Measurements from ENCODE around the gene FGF5. TPM values are rescaled to one million over a fixed set of nuclear protein-coding genes. Genes with fewer than 3 reads are reported as not detected.
"Not testable (repeated sequence)": the region's sequence is repeated elsewhere in the genome, so short reads cannot be mapped to it uniquely, and the experiment has no call there.

Gene FGF5, protein sequence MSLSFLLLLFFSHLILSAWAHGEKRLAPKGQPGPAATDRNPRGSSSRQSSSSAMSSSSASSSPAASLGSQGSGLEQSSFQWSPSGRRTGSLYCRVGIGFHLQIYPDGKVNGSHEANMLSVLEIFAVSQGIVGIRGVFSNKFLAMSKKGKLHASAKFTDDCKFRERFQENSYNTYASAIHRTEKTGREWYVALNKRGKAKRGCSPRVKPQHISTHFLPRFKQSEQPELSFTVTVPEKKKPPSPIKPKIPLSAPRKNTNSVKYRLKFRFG
- polyA plus RNA-seq (ENCODE audit: insufficient read length in 4 of 4), result under 1 TPM in 3 of 4 donors, not detected in 1; 0.03 to 0.13 (median 0.06) TPM

DNA sequence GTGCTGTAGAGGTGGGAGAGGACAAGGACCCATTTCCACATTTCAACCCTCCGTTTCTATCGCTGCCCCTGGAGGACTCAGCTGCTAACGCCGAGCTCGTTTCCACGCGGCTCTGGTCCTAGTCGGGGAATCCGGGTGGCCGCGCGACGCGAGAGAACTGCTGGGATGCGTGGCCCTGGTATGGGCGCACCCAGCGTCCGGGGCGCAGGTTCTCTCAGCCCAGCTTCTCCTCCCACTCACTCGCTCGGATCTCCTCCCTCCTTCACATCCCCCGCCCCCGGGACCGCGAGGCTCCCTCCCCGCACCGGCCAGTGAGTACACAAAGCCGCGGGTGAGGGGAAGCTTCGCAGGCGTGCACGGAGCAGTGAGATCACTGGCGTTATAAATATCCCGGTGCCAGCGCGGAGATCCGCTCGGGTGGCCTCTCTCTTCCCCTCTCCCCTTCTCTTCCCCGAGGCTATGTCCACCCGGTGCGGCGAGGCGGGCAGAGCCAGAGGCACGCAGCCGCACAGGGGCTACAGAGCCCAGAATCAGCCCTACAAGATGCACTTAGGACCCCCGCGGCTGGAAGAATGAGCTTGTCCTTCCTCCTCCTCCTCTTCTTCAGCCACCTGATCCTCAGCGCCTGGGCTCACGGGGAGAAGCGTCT, at the start of gene FGF5:
FGF5 (plus strand) TSS at position 412 of the 649 bp plus-strand sequence; CDS start at position 573, 161 bp downstream.
- DNase-seq (ENCODE audit: low read depth in 4 of 4, low spot score in 3 of 4), result peak in 1 of 4 donors; percentile 33

DNA sequence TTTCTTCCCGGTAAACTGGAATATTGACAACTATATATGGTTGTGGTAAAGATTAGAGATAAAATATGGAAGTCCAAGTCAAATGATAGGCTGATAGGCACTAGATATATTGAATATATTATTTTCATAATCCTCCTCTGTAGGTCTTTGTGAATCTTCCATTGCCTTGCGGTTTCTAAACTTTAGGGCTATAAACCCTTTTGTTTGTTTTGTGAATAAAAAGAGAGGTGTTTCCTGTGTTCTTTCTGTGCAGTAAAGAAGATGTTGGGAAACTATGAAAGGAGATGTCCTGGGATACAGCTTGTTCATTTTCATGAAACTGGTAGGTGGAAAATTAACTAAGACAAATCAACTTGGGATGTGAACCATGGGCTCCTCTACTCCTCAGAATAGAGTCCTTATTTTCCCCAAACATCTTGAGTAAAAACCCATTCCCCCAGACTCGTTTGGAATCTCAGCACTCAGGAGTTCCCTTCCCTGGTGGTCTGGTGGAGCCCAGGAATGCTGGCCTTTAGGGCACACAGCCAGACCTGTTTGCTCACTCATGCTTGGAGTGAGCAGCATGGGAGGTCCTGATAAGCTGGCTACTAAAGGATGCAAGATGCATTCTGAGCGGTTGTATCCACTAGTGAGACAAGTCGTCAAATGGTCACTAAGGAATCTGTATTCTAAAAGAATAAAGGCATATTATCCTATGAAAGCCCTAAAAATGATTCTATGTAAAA, 47.0 kb upstream of the FGF5 start:
- DNase-seq (ENCODE audit: low read depth in 4 of 4, low spot score in 3 of 4), result no peak

DNA sequence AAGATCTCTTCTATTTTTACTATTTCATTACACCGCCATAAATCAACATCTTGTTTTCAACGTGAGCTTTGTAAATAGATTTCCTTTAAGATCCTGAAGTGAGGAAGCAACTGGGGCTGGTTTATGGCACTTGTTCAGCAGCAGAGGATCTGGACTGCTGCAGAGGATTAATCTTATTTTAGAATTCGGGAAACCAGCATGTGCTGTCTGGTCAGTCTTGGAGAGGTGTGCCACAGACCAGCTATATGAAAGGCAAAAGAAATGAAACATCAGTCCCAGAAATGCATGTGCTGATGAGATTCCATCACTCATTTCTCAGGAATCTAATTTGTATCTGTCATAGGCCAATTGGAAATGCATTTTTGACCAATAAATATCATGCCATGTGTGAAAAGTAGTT, 45.8 kb upstream of the FGF5 start:
- no peak for DNase-seq (ENCODE audit: low read depth in 4 of 4, low spot score in 3 of 4)

DNA sequence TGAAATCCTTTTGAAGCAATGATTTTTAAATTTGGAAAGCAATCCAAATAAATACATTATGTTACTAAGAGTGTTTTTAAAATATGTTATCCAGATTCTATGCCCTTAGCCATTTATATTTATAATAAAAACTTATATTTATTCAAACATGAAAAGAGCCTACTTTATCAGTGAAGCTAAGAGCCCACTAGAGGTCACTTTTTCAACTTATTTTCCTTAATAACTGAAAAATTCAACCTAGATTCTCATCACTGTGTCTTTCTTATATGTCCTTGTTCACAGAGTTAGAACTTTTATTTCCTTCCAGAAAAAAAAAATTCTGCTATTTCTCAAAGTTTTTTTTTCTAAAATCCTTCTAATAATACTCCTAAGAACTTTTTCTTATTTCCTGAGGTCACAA, 45.3 kb upstream of the FGF5 start:
- DNase-seq (ENCODE audit: low read depth in 4 of 4, low spot score in 3 of 4), result no peak

DNA sequence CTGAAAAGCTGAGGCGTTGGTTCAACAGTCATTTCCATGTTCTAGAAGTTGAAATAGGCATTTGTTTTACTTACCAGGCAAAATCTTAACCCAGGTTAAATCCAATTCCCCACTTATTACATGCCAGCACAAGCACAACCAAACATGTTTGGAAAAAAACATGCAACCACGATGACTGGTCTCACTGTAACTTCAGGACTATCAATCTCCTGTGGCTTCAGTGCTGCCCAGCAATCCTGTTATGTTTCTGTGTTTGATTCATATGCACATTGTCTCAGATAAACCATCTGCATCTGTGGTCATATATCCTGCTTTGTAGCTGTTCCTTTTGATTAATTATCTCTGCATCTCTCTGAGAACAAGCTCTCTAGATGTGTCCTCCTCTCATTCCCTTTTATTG, 40.9 kb upstream of the FGF5 start:
- DNase-seq (ENCODE audit: low read depth in 4 of 4, low spot score in 3 of 4), result no peak

DNA sequence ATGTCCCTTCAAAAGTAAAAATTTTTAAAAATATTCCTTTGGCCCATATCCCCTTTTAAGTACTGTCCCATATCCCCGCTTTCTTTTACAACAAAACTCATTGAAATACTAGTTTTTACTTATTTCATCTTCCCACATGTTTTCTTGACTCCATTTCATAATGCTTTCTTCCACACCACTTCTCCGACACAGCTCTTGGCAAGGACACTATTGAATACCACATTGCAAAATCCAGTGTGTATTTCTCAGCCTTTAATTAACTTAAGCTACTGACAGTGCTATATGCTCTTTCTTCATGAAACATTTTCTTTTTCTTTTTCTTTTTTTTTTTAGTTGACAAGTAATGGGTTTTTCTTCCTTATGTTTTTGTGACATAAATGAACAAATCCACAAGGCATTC, 40.4 kb upstream of the FGF5 start:
- DNase-seq (ENCODE audit: low read depth in 4 of 4, low spot score in 3 of 4), result no peak

DNA sequence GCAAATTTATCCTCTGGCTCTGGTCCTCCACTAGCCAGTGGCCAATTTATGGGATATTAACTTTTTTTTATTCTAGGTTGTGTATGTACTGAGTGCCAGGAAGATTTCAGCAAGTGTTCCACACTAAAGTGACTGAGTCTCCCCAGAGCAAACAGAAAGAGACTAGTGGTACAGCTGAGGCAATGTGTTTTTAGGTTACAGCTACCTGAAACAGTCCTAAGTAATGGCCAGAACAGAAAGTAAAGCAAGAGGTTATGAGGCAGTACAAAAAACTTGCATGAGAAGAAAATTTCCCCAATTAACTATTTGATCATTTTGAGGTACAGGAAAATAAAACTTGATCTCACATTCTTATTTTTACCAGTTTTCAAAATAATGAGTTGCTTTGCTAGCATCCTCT, 38.0 kb upstream of the FGF5 start:
- DNase-seq (ENCODE audit: low read depth in 4 of 4, low spot score in 3 of 4), result no peak

DNA sequence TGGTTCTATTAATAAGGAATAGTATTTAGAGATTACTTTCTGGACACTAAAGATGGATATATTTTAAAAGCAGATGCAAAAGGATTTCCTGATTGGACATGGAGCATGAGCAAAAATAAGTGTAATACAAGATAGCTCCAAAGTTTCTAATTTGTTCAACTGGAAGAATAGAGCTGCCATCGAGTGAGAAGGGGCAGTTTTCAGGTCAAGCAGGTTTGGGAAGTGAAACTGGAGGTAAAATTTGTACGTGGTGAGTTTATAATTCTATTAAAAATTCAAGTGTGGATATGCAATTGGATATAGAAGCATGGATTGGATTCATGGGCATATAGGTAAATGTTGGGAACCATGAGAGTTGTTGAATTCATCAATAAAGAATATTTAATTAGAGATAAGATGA, 37.3 kb upstream of the FGF5 start:
- DNase-seq (ENCODE audit: low read depth in 4 of 4, low spot score in 3 of 4), result no peak

DNA sequence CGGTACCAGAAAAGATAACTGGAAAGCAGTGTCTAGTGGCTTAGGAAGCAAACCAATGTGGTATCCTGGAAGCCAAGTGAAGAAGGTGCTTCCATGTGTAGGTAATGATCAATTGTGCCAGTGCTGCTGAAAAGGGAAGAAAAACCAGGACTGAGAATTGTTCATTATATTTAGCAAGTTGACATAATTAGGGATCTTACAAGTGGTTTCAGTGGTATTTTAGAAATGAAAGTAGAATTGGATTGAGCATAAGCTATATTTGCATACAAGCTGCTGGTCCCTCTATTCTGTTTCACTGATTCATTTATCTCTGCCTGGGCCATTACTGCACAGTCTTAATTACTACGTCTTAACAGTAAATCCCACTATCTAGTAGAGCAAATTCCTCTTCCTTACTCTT, 36.9 kb upstream of the FGF5 start:
- DNase-seq (ENCODE audit: low read depth in 4 of 4, low spot score in 3 of 4), result no peak

DNA sequence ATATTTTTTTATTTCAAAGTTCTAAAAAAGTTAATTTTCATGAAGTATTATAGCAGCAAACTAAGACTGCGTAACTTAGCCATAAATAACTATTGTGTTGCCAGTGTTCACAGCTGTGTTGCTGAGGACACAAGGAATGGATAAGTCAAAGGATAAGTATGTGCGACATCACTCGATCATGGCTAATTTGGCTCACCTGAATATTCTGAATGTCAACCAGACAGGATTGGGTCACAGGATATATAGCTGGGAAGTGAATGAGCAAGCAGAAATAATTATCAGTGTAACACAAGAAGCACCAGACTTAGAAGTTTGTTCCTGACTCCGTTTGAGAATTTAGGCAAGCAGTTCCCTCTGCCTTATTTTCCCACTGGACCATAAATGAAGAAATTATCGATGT, 35.3 kb upstream of the FGF5 start:
- DNase-seq (ENCODE audit: low read depth in 4 of 4, low spot score in 3 of 4), result no peak

DNA sequence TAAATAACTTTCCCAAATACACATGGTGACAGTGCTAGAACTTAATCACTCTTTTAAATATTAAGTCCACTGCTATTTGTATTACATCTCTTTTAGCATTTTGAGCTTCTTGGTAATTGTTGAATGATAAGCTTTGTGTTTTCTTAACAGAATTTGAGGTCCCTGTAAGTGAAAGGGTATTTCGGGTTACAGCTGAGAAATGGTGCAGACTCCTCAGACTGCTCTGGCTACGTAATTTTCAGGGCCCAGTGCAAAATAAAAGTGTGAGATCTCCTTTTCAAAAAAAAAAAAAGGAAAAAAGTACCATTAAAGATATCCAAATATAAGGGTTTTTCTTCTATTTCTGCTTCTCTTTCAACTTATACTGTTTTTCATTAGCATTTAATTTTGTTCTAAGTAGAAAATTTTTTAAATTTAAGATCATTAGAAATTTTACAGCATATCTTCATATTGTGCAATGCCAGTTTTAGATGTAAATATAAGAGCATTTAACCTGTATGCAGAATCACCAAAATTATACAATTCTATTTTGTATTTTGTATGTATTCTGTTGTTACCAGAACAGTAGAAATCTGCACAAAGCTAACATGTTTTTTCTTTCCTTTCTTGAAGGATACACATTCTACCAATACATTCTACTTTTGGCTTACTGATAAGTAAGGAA, 33.6 kb upstream of the FGF5 start:
- DNase-seq (ENCODE audit: low read depth in 4 of 4, low spot score in 3 of 4), result no peak

DNA sequence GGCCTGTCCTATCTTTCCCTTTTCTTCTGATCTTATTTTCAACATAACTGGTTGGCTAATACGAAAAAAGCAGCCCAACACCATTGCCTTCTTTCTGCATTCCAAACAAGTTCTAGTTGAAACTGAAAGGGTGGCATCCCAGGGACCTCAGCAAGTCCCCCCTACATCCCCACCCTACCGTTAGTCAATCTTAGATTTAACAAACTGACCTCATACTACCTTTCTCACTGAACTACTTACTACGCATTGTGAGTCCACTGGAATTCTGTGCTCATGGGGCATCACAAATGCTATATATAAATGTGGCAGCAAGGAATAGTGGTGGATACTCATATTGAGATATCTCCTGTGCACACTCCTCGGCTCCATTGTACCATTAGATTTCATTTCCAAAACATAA, 33.1 kb upstream of the FGF5 start:
- no peak for DNase-seq (ENCODE audit: low read depth in 4 of 4, low spot score in 3 of 4)

DNA sequence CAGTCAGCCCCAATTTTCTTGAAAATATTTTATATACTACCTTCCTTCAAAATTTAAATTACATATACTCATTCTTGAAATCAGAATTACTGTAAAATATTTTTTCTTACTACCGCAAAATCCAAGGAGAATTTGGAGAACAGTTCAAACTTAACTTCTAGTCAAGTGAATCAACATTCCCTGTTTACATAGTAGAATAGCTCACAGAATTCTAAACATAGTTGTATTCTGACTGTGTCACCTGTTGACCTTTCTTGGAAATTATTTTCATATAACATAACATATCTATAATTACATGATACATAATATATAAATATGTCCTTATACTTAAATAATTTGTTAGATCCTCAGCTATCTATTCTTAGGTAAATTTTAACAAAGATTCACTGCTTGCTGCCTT, 31.0 kb upstream of the FGF5 start:
- no peak for DNase-seq (ENCODE audit: low read depth in 4 of 4, low spot score in 3 of 4)

DNA sequence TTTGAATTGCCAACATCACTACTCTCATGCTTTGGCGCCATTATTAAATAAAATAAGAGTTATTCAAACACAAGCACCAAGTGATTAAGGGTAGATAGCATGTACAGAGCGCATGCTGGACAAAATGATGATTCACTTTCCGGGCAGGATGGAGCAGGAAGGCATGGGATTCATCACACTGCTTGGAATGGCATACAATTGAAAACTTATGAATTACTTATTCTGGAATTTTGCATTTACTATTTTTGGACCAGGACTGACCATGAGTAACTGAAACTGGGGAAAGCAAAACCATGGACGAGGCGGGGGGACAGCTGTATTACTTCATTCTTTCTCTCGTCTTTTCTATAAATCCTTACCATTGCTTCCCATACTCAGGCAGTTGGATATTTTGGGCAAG, 28.5 kb upstream of the FGF5 start:
- no peak for DNase-seq (ENCODE audit: low read depth in 4 of 4, low spot score in 3 of 4)

DNA sequence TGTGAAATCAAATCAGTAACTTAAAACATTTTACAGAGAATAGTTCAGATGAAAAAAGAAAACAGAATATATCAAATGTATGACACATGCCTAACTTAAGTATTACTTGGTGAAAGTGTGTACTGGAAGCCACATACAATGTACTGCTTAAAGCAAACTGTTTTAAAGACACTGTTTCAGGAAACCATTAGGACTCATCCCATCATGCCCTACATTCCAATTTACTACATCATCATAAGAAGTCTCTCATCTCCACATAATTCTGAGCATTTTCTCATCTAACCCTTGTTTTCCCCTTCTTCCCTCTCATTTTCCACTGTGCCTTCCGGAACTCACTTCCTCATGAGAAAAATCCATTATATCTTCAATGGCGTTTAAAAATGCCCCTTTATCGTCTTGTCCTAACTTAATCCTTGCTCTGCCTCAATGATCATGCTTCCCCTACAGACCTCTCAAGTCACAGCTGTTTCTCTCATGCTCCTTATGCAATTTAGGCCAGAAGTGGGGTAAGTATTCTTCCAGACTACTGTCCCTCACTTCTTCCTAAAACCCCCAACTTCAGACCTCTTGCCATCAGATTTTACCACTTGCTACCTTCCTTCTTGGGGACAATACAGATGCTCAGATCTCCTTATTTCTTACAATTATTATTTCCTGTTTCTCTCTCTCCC, 26.8 kb upstream of the FGF5 start:
- no peak for DNase-seq (ENCODE audit: low read depth in 4 of 4, low spot score in 3 of 4)

DNA sequence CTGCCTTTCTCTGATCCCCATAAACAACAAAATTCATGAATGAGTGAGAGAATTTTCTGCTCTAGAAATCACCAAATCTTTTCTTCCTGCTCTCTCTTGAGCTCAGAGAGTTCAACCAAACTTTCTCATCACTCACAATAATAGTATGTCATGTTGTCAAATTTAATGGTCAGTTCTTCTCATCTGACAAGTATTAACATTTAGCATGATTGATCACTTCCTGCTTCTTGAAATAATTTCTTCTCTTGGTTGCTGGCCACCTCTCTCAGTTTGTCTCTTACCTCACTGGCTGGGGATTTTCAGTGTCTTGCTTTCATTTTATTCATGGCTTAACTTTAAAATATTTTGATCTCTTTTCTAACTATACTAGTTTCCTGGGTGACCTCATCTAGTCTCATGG, 25.5 kb upstream of the FGF5 start:
- DNase-seq (ENCODE audit: low read depth in 4 of 4, low spot score in 3 of 4), result no peak

DNA sequence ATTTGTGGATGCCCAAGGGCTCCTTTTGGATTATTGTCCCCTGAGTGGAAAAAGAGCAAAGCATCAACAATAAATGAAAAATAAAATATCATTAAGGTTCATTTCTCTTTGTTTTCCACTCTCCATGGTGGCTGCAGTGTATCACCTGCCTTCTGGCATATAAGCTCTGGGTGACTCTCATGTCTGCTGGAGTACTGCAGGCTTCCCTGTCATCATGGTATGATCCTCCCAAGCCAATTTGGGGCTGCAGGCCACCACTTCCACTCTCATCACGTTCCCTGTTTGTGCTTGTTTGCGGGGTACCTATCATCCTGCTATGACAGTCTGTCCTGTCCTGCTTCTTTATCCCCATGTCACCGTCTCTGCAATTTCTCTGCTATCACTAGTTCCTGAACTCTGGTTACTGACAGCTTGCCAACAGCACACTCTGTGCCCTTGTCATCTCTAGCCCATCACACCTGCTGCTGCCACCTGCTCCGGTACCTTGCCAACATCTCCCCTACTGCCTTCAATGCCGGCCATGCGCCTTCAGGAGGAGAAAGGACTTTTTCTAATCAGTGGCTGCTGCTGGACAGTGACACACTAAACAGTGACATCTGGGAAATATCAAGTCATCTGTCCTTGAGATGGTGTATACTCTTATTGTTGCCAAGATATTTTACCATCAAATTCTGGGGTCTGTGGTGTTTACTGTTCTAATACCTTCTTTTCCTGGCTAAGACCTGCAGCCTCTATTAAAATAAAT, 23.0 kb upstream of the FGF5 start:
- DNase-seq (ENCODE audit: low read depth in 4 of 4, low spot score in 3 of 4), result no peak

DNA sequence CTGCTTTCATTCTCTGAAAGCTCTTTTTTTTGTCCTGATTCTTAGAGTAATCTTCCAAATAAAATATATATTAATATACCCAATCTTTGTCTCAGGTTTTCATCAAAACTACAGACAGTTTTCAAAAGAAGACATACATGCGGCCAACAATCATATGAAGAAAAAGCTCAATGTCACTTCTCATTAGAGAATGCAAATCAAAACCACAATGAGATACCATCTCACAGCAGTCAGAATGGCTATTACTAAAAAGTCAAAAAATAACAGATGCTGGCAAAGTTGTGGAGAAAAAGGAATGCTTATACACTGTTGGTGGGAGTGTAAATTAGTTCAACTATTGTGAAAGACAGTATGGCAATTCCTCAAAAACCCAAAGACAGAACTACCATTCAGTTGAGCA, 19.0 kb upstream of the FGF5 start:
- not testable (repeated sequence) for DNase-seq (ENCODE audit: low read depth in 4 of 4, low spot score in 3 of 4)

DNA sequence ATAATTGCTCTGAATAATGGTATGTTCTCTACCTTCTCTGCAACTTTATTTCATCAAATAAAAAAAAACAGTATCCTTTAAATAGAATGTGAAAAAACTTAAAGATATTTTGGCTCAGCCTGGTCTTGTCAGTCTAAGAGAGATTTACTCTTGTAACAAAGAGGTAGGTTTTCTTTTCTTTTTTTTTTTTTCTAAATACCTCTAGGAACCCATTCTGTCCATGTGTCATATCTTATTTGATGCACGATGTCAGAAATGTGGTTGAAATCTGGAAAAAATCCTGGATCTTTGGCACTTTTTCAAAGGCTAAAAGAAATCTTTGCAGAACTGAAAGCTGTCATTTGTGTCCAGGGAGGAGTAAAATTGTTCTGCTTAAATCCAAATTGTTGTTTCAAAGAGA, 17.3 kb upstream of the FGF5 start:
- no peak for DNase-seq (ENCODE audit: low read depth in 4 of 4, low spot score in 3 of 4)

DNA sequence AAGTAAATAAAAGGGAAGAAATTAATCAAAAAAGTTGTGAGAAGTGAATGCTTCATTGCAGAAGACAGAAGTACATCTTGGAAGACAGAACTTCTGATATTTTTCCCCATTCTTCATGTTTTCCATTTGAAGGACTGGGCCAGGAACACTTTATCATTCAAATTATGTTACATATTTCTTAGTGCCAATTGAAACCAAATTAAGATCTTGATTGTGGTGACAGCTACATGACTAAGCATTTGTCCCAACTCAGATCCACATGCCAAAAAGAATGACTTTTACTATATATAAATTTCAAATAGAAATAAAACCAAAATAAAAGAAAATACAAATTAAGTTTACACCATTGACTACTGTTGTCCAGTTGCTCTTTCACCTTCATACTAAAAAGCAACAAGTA, 14.0 kb upstream of the FGF5 start:
- DNase-seq (ENCODE audit: low read depth in 4 of 4, low spot score in 3 of 4), result no peak

Data from right renal pelvis (tissue), 4 donors.